Natural killer cell (primary cell): ENCODE measurements around the gene GREB1L. TPM values are rescaled to one million over a fixed set of nuclear protein-coding genes. Genes with fewer than 3 reads are reported as not detected.

Experiments
- ATAC-seq, 3 donors: fragments of 150-1000 bp in 2 of 3; fragments of 200-7000 bp in 1 of 3; cut with Tn5 transposase; 1 replicate in 1 of 3; 2 replicates in 2 of 3; pipeline ENCODE4 v1.10.0; 2021; ENCODE audit warnings: mild to moderate bottlenecking in 2 of 3, moderate library complexity in 2 of 3
- DNase-seq, 2 donors: peaks; one replicate each; pipeline versions ENCODE4 v3.0.0 to v3.0.0-alpha.2; 2013 to 2021; ENCODE audit warnings: mixed read lengths in 1 of 2
- H3K27ac ChIP-seq: one replicate; pipeline ENCODE4 v1.5.1; 2013; ENCODE audit warnings: mild to moderate bottlenecking, low read length
- H3K27me3 ChIP-seq: one replicate; pipeline ENCODE4 v1.6.1; 2013; ENCODE audit warnings: low read length; ENCODE audit not compliant: control insufficient read depth, insufficient read depth
- H3K36me3 ChIP-seq: one replicate; pipeline ENCODE4 v1.6.1; 2013; ENCODE audit warnings: low read length; ENCODE audit not compliant: control insufficient read depth, insufficient read depth
- H3K4me1 ChIP-seq: one replicate; pipeline ENCODE4 v1.6.1; 2013; ENCODE audit warnings: low read length; ENCODE audit not compliant: control insufficient read depth, insufficient read depth
- H3K4me3 ChIP-seq: one replicate; pipeline ENCODE4 v1.5.1; 2013; ENCODE audit warnings: low read length
- H3K9me3 ChIP-seq: one replicate; pipeline ENCODE4 v1.6.1; 2013; ENCODE audit warnings: low read length; ENCODE audit not compliant: control insufficient read depth, insufficient read depth
- H3K27ac Mint-ChIP-seq, 2 donors: one replicate each; pipeline ENCODE4 v1.8.0; 2022; ENCODE audit warnings: mild to moderate bottlenecking in 2 of 2, mixed read lengths in 2 of 2, moderate library complexity in 1 of 2
- H3K27me3 Mint-ChIP-seq, 2 donors: one replicate each; pipeline ENCODE4 v1.8.0; 2022; ENCODE audit warnings: low read depth in 2 of 2, mixed read lengths in 2 of 2
- H3K36me3 Mint-ChIP-seq: one replicate; pipeline ENCODE4 v1.8.0; 2022; ENCODE audit warnings: mixed read lengths
- H3K4me1 Mint-ChIP-seq, 2 donors: one replicate each; pipeline ENCODE4 v1.8.0; 2022; ENCODE audit warnings: mixed read lengths in 2 of 2
- H3K4me3 Mint-ChIP-seq: one replicate; pipeline ENCODE4 v1.8.0; 2022; ENCODE audit warnings: mild to moderate bottlenecking, moderate library complexity, mixed read lengths
- H3K9me3 Mint-ChIP-seq, 2 donors: one replicate each; pipeline ENCODE4 v1.8.0; 2022; ENCODE audit warnings: mixed read lengths in 2 of 2
- CTCF ChIP-seq: fragments of 200-600 bp; IDR thresholded peaks from one replicate; pipeline ENCODE4 v1.8.0; 2022; ENCODE audit warnings: antibody characterized with exemption
- WGBS: methylation state at CpG from one replicate; pipeline ENCODE4 v1.1.7; 2013; ENCODE audit warnings: missing lambda C conversion rate; ENCODE audit not compliant: insufficient coverage; 5-methylcytosine and 5-hydroxymethylcytosine counted together
- intact Hi-C: fragments of 100-400 bp; cut with micrococcal nuclease; formaldehyde crosslinking; loops from one replicate; pipeline ENCODE4 v1.14.2; 2022
- total RNA-seq, 4 donors: library from RNA; stranded (reverse); fragments of 120-200 nt in 1 of 4; gene quantifications; one replicate each; pipeline versions ENCODE4 v1.2.3 to v1.2.4, GENCODE V29; 2013 to 2022

Gene GREB1L
- not detected for total RNA-seq
- not detected for total RNA-seq (2013)

GRCh38 chr18:21242141-21242779, at the start of gene GREB1L:
Gene GREB1L (plus strand): TSS chr18:21242232. CDS start chr18:21383519, 141,287 bp downstream.
- H3K4me3 Mint-ChIP-seq, result no peak within 1 kb of the TSS

GRCh38 chr18:21192308-21192624, 49.8 kb upstream of the GREB1L start:
- WGBS, result 93% methylated on average over 4 of the region's 5 CpGs
- H3K36me3 ChIP-seq, result no peaks in the 10 kb centered on the region
- Mint-ChIP-seq H3K4me1 (no peaks in the 10 kb centered on the region), H3K27me3 (peaks cover 7 to 25% of the 10 kb centered on the region in 2 donors), H3K4me3 (no peak overlapping the region), H3K27ac (no peak overlapping the region), H3K36me3 (no peaks in the 10 kb centered on the region), H3K9me3 (no peaks in the 10 kb centered on the region)
- no peaks in the 10 kb centered on the region for H3K9me3 ChIP-seq
- TF ChIP-seq CTCF, result no peak
- DNase-seq (no peak), ATAC-seq (no peak)
- no peak overlapping the region for H3K4me3 ChIP-seq
- H3K27ac ChIP-seq, result no peak overlapping the region
- H3K4me1 ChIP-seq, result no peaks in the 10 kb centered on the region
- intact Hi-C loops, result no loop called here
- H3K27me3 ChIP-seq, result no peaks in the 10 kb centered on the region

More at GRCh38 chr18:21242141-21242779, at the start of gene GREB1L:
- no peaks in the 10 kb centered on the region for H3K4me1 ChIP-seq
- Mint-ChIP-seq H3K36me3 (no peaks in the 10 kb centered on the region), H3K4me1 (peaks cover 0 to 4% of the 10 kb centered on the region in 2 donors), H3K27ac (no peak within 1 kb of the TSS), H3K27me3 (peaks cover 42 to 66% of the 10 kb centered on the region in 2 donors), H3K9me3 (peaks cover 0 to under 1% of the 10 kb centered on the region in 2 donors)
- intact Hi-C loops, result no loop called here
- H3K9me3 ChIP-seq, result no peaks in the 10 kb centered on the region
- H3K27ac ChIP-seq, result no peak within 1 kb of the TSS
- no peak for TF ChIP-seq CTCF
- no peak for DNase-seq
- H3K4me3 ChIP-seq, result no peak within 1 kb of the TSS
- peaks cover 13% of the 10 kb centered on the region for H3K27me3 ChIP-seq
- H3K36me3 ChIP-seq, result no peaks in the 10 kb centered on the region
- ATAC-seq, result no peak
- WGBS, result 2% methylated on average over 87 of the region's 87 CpGs

DNA sequence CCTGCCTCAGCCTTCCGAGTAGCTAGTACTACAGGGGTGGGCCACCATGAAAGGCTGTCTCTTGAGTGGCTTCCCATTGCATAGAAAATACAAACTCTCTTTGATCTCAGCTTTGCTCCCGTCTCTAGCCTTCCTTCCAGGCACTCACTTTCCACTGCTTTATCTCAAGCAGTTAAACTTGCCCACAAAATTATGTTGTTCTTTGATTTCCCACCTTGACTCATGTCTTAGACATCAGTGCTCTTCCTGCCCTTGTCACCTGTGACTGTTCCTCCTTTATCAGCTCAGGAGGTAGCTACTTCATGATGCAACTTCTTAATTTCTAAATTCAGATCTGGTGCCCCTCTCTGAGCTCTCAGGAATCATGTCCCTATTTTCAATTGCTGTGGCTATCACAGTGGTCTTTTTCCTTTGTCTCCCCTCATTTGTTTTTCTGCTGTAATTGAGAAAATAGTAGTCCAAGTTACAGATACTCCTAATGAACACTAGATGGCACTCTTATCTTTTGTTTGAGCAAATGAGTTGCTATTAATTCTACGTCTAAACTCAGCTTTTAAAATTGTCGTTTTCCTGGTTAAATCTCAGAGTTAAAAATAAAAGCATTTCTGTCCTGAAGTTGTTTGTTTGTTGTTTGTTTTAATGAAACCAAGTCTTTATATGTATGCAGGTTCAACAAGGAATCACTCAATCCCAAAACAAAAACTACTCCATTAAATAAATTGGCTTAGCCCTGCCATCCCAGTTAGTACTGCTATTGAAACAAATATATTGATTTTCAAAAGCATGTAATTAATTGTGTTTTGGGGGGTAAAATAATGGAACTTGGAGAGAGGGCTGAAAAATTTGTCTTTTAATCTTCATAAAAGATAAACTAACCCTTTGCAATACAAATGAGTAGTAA, 46.9 kb upstream of the GREB1L start:
- H3K4me1 Mint-ChIP-seq, result no peaks in the 10 kb centered on the region
- intact Hi-C loops, result no loop called here
- DNase-seq, result peak in 1 of 2 donors; percentile 60

More for the DNA sequence above, 46.9 kb upstream of the GREB1L start:
- no peak overlapping the region for H3K4me3 ChIP-seq
- Mint-ChIP-seq H3K27me3 (peaks cover 9 to 24% of the 10 kb centered on the region in 2 donors), H3K27ac (no peak overlapping the region), H3K9me3 (no peaks in the 10 kb centered on the region), H3K4me3 (no peak overlapping the region), H3K36me3 (no peaks in the 10 kb centered on the region)
- H3K36me3 ChIP-seq, result no peaks in the 10 kb centered on the region
- H3K9me3 ChIP-seq, result no peaks in the 10 kb centered on the region
- peaks cover 2% of the 10 kb centered on the region for H3K27me3 ChIP-seq
- WGBS, result 33% methylated on average over 3 of the region's 4 CpGs
- TF ChIP-seq CTCF, result peak; percentile 72
- no peak for ATAC-seq
- H3K27ac ChIP-seq, result no peak overlapping the region
- H3K4me1 ChIP-seq, result no peaks in the 10 kb centered on the region
